Stimulated activated CD4-positive, alpha-beta T cell treated with anti-CD3 and anti-CD28 coated beads, Interleukin-12 subunit alpha, Interleukin-12 subunit beta, amount 100 ng/mL, for 24 hours (primary cell): ENCODE measurements around the gene DENND1C.
"Not testable (repeated sequence)": the region's sequence is repeated elsewhere in the genome, so short reads cannot be mapped to it uniquely, and the experiment has no call there.

Experiments
- DNase-seq, 2 experiments: peaks; one replicate each; pipeline ENCODE4 v3.0.0-alpha.2; 2020; ENCODE audit warnings: low read depth in 2 of 2

DENND1C gene

GRCh38 chr19:6508028-6508771 is 26.6 kb upstream of the DENND1C start:
- DNase-seq = not testable (repeated sequence)

GRCh38 chr19:6503407-6504201 is 22.0 kb upstream of the DENND1C start:
- DNase-seq = no peak

GRCh38 chr19:6501740-6502648 is 20.4 kb upstream of the DENND1C start, which contains the start of gene TUBB4A:
TUBB4A (minus strand) TSS chr19:6502309; CDS start chr19:6502212, 97 bp downstream.
- peak in 1 of 2 experiments; percentile 35 for DNase-seq

- DNase-seq = no peak
Measured at GRCh38 chr19:6500837-6501739, 19.5 kb upstream of the DENND1C start.

GRCh38 chr19:6499052-6499790 is 17.6 kb upstream of the DENND1C start:
- no peak for DNase-seq

DNA sequence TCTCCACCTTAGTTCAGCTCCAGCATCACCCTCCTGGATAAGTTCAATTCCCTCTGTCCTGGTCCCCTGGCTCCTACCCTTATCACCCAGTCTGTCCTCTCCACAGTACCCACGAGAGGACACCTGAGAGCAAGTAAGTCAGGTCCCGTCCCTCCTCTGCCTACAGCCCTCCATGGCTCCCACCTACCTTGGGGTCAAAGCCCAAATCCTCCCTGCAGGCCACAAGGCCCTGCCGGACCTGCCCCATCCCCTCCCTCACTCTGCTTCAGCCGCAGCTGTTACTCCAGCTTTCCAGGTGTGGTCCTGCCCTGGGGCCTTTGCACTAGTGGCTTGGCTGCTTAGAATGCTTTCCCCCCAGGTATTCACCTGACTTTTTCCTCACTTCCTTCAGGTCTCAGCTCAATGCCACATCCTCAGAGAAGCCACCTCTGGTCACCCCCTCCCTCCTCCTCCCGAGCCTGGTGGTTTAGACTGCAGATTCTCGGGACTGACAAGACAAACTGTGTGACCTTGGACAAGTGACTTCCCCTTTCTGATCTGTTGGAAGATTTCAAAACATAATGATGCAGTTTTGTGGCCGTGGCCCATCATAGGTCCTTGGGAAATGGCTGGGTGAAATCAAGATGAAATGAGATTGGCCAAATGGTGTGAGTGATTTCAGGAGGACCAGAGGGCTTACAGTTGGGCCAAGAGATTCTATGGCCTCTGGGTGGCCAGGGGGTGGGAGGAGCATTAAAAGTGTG is 16.9 kb upstream of the DENND1C start:
- DNase-seq = no peak

DNA sequence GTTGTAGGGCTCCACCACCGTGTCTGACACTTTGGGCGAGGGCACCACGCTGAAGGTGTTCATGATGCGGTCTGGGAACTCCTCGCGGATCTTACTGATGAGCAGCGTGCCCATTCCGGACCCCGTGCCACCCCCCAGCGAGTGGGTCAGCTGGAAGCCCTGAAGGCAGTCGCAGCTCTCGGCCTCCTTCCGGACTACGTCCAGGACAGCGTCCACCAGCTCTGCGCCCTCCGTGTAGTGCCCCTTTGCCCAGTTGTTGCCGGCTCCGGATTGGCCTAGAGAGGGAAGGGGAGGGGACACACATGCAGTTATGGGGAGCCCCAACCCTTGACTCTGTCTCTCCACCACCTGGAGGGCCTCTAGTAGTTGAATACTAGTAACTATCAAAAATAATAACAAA is 14.4 kb upstream of the DENND1C start:
- DNase-seq = no peak

GRCh38 chr19:6494438-6495036 is 12.9 kb upstream of the DENND1C start:
- no peak for DNase-seq

GRCh38 chr19:6491802-6492592 is 10.4 kb upstream of the DENND1C start:
- no peak for DNase-seq

DNA sequence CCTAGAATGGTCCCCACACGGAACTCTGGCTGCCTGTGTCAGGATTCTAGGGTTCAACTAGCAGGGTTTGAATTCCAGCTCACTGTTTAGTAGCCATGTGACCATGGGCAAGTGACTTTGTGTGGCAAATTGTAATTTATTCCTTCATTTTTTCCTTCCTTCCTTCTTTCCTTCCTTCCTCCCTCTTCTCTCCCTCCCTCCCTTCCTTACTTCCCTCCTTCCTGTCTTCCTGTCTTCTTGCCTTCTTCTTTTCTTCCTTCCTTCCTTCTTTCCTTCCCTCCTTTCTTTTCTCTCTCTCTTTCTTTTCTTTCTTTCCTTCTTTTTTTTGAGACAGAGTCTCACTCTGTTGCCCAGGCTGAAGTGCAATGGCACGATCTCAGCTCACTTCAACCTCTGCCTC is 8.5 kb upstream of the DENND1C start:
- no peak for DNase-seq

DNA sequence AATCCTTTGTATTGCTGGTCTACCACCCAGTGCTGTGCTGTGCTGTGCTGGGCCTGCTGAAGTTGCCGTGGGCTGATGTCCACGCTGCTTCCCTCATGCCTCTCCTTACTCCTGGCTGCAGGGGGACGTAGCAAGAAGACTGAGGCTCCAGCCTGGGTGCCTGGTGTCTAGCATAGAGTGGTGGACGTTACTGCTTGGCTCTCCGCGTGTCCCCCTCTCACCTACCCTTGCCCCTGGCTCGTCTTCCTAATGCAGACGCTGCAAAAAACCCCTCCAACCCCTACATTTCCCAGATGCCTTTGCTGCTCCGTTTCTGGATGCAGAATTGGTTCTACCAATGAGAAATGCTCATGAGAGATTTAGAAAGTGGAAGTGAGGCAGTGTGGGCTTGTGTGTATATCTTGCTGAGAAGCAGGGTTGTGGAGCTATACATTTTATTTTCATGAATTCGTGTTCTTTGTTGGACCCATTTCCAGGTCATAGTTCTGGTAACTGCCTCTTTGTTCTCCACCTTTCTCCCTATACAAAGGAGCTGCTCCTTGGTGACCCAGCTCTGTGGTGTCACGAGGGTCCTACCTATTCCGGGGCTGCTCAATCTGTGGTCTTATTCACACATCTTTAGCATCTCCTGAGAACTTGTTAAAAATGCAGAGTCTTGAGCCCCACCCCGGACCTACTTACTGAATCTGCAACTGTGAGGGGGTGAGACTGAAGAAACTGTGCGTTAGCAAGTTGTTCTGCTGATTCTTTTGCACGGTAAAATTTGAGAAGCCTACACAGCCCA is 7.9 kb upstream of the DENND1C start:
- DNase-seq = no peak

- DNase-seq = no peak
Measured at GRCh38 chr19:6484831-6485230, 3.2 kb upstream of the DENND1C start.

DNA sequence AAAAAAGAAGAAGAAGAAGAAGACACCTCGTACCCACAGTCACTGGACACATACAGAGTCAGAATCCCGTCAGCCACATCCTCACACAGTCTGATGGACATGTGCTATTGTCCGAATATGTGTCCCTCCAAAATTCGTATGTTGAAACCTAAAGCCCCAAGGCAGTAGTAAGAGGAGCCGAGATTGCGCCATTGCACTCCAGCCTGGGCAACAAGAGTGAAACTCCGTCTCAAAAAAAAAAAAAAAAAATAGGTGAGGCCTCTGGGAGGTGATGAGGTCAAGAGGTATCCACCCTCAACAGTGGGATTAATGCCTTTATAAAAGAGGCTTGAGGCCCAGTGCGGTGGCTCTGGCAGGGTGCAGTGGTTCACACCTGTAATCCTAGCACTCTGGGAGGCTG is 2.6 kb upstream of the DENND1C start:
- no peak for DNase-seq

- DNase-seq = no peak
Measured at GRCh38 chr19:6483235-6483634, 1.6 kb upstream of the DENND1C start.

DNA sequence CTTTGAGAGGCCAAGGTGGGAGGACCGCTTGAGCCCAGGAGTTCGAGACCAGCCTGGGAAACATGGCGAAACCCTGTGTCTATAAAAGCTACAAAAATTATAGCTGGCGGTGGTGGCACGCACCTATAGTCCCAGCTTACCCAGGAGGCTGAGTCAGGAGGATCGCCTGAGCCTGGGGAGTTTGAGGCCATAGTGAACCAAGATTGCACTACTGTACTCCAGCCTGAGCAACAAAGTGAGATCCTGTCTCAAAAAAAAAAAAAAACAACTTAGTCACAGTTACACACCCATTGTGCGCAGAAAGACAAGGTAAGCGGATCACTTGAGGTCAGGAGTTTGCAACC is 728 bp upstream of the DENND1C start:
- DNase-seq = no peak

GRCh38 chr19:6480848-6481415 is 655 bp downstream of the DENND1C start:
- DNase-seq = no peak

DNA sequence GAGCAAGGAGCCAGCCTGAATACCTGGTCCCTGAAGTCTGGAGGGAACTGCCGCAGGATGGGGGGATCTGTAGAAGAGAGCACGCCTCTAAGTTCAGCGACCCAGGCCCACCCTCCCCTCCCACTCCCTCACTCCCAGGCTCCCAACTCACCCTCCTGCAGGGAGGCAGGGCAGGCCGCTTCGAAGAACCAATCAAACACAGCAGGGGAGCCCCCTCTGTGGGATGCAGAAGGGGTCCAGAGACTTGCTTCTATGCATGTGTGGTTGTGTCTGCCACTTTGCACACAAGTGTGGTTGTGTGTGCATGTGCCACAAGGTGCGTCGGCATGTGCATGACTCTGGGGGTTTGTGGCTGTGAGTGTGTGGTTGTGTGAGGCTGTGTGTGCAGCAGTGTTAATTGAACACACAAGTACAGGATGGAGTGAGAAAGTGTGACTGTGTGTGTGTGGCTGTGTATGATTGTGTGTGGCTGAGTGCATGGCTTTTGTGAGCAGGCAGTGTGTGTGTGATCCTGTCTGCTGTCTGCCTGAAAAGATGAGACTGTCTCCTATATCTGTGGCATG is 1.7 kb downstream of the DENND1C start:
- DNase-seq = no peak
